Activated T-helper 2 cell treated with anti-CD3 and anti-CD28 coated beads, Interferon-gamma antibody, Interleukin-2, Interleukin-4, amounts not matched to agents 10 μg/mL and 5 μg/mL and 100 μg/mL, durations not matched to agents 14 hours and 24 hours and 36 hours (primary cell): ENCODE data around the gene KIAA0232. TPM values are rescaled to one million over a fixed set of nuclear protein-coding genes. Genes with fewer than 3 reads are reported as not detected.
A peak's percentile ranks its signal among the peaks of the same experiment; 100 is the strongest.
"Not testable (repeated sequence)": the region's sequence is repeated elsewhere in the genome, so short reads cannot be mapped to it uniquely, and the experiment has no call there.

Experiments
- DNase-seq: peaks from one replicate; pipeline ENCODE4 v3.0.0; 2021; ENCODE audit warnings: low spot score
- H3K27ac Mint-ChIP-seq: one replicate; pipeline ENCODE4 v1.8.0; 2021; ENCODE audit warnings: mixed read lengths
- H3K27me3 Mint-ChIP-seq: one replicate; pipeline ENCODE4 v1.8.0; 2021; ENCODE audit warnings: low read depth, mixed read lengths
- H3K36me3 Mint-ChIP-seq: one replicate; pipeline ENCODE4 v1.8.0; 2021; ENCODE audit warnings: low read depth, mixed read lengths
- H3K4me1 Mint-ChIP-seq: one replicate; pipeline ENCODE4 v1.8.0; 2021; ENCODE audit warnings: low read depth, mixed read lengths
- H3K4me3 Mint-ChIP-seq: one replicate; pipeline ENCODE4 v1.8.0; 2021; ENCODE audit warnings: low read depth, mild to moderate bottlenecking, moderate library complexity, mixed read lengths
- H3K9me3 Mint-ChIP-seq: one replicate; pipeline ENCODE4 v1.8.0; 2021; ENCODE audit warnings: mixed read lengths
- intact Hi-C: fragments of 100-400 bp; cut with micrococcal nuclease; formaldehyde crosslinking; loops from one replicate; pipeline ENCODE4 v1.15.1; 2023
- total RNA-seq: library from RNA; stranded (reverse); gene quantifications from 2 replicates; pipeline ENCODE4 v1.2.3, GENCODE V29; 2022

KIAA0232 gene
- total RNA-seq, 1 donor from 2014 or later, result 13.6 TPM

- peaks cover 12% of the 10 kb centered on the region for H3K9me3 Mint-ChIP-seq
- intact Hi-C loops, result no loop called here
- H3K4me1 Mint-ChIP-seq, result peaks cover 21% of the 10 kb centered on the region
- H3K27me3 Mint-ChIP-seq, result no peaks in the 10 kb centered on the region
- H3K36me3 Mint-ChIP-seq, result peaks cover 14% of the 10 kb centered on the region
- no peak overlapping the region for H3K4me3 Mint-ChIP-seq
- no peak overlapping the region for H3K27ac Mint-ChIP-seq
- DNase-seq, result no peak
Measured at GRCh38 chr4:6889736-6890324, 107.3 kb downstream of the KIAA0232 start.

GRCh38 chr4:6890358-6890757 is 107.8 kb downstream of the KIAA0232 start:
- intact Hi-C loops, result no loop called here
- DNase-seq, result no peak
- H3K36me3 Mint-ChIP-seq, result peaks cover 14% of the 10 kb centered on the region
- H3K9me3 Mint-ChIP-seq, result peaks cover 12% of the 10 kb centered on the region
- H3K27ac Mint-ChIP-seq, result no peak overlapping the region
- no peaks in the 10 kb centered on the region for H3K27me3 Mint-ChIP-seq
- peaks cover 21% of the 10 kb centered on the region for H3K4me1 Mint-ChIP-seq
- no peak overlapping the region for H3K4me3 Mint-ChIP-seq

GRCh38 chr4:6890971-6891370 is 108.4 kb downstream of the KIAA0232 start:
- H3K4me3 Mint-ChIP-seq, DNase-seq, H3K27me3 Mint-ChIP-seq, intact Hi-C loops, H3K27ac Mint-ChIP-seq: not testable (repeated sequence)
- Mint-ChIP-seq H3K4me1 (peaks cover 21% of the 10 kb centered on the region), H3K9me3 (peaks cover 12% of the 10 kb centered on the region), H3K36me3 (peaks cover 14% of the 10 kb centered on the region)

- intact Hi-C loops, result no loop called here
- DNase-seq, result no peak
- Mint-ChIP-seq H3K4me1 (peaks cover 21% of the 10 kb centered on the region), H3K9me3 (peaks cover 12% of the 10 kb centered on the region), H3K36me3 (peaks cover 18% of the 10 kb centered on the region), H3K27me3 (no peaks in the 10 kb centered on the region), H3K4me3 (peak overlapping the region; percentile 39), H3K27ac (peak overlapping the region; percentile 61)
Measured at GRCh38 chr4:6891436-6892170, 109.1 kb downstream of the KIAA0232 start.

GRCh38 chr4:6892190-6892908 is 109.8 kb downstream of the KIAA0232 start:
- H3K27ac Mint-ChIP-seq, result peak overlapping the region; percentile 61
- no peak for DNase-seq
- peaks cover 12% of the 10 kb centered on the region for H3K9me3 Mint-ChIP-seq
- peak overlapping the region; percentile 39 for H3K4me3 Mint-ChIP-seq
- peaks cover 21% of the 10 kb centered on the region for H3K4me1 Mint-ChIP-seq
- intact Hi-C loops, result no loop called here
- H3K36me3 Mint-ChIP-seq, result peaks cover 18% of the 10 kb centered on the region
- no peaks in the 10 kb centered on the region for H3K27me3 Mint-ChIP-seq

GRCh38 chr4:6892909-6893202 is 110.3 kb downstream of the KIAA0232 start:
- H3K27ac Mint-ChIP-seq, result no peak overlapping the region
- peaks cover 18% of the 10 kb centered on the region for H3K36me3 Mint-ChIP-seq
- intact Hi-C loops, result no loop called here

GRCh38 chr4:6893449-6894085 is 111.0 kb downstream of the KIAA0232 start:
- Mint-ChIP-seq H3K27me3 (no peaks in the 10 kb centered on the region), H3K36me3 (peaks cover 18% of the 10 kb centered on the region), H3K4me1 (peaks cover 21% of the 10 kb centered on the region), H3K27ac (no peak overlapping the region), H3K9me3 (peaks cover 12% of the 10 kb centered on the region), H3K4me3 (no peak overlapping the region)
- DNase-seq, result no peak
- intact Hi-C loops, result no loop called here

More at GRCh38 chr4:6892909-6893202, 110.3 kb downstream of the KIAA0232 start:
- Mint-ChIP-seq H3K4me1 (peaks cover 21% of the 10 kb centered on the region), H3K4me3 (no peak overlapping the region), H3K9me3 (peaks cover 12% of the 10 kb centered on the region), H3K27me3 (no peaks in the 10 kb centered on the region)
- no peak for DNase-seq

GRCh38 chr4:6894086-6894478 is 111.6 kb downstream of the KIAA0232 start:
- peaks cover 20% of the 10 kb centered on the region for H3K36me3 Mint-ChIP-seq
- H3K27ac Mint-ChIP-seq, result no peak overlapping the region
- no peaks in the 10 kb centered on the region for H3K27me3 Mint-ChIP-seq
- no peak overlapping the region for H3K4me3 Mint-ChIP-seq
- intact Hi-C loops, result no loop called here
- peaks cover 12% of the 10 kb centered on the region for H3K9me3 Mint-ChIP-seq
- DNase-seq, result no peak
- H3K4me1 Mint-ChIP-seq, result peaks cover 26% of the 10 kb centered on the region

GRCh38 chr4:6894528-6895498 is 112.3 kb downstream of the KIAA0232 start:
- H3K9me3 Mint-ChIP-seq, result peaks cover 8% of the 10 kb centered on the region
- intact Hi-C loops, result no loop called here
- peaks cover 19% of the 10 kb centered on the region for H3K36me3 Mint-ChIP-seq
- H3K27me3 Mint-ChIP-seq, result no peaks in the 10 kb centered on the region
- H3K4me1 Mint-ChIP-seq, result peaks cover 32% of the 10 kb centered on the region
- no peak overlapping the region for H3K27ac Mint-ChIP-seq
- no peak overlapping the region for H3K4me3 Mint-ChIP-seq
- DNase-seq, result no peak

- Mint-ChIP-seq H3K36me3 (peaks cover 9% of the 10 kb centered on the region), H3K9me3 (no peaks in the 10 kb centered on the region), H3K27me3 (no peaks in the 10 kb centered on the region), H3K4me1 (peaks cover 42% of the 10 kb centered on the region), H3K27ac (no peak overlapping the region), H3K4me3 (no peak overlapping the region)
- DNase-seq, result no peak
- intact Hi-C loops, result no loop called here
Measured at GRCh38 chr4:6896035-6896434, 113.5 kb downstream of the KIAA0232 start.

- Mint-ChIP-seq H3K27me3 (no peaks in the 10 kb centered on the region), H3K9me3 (no peaks in the 10 kb centered on the region), H3K36me3 (peaks cover 6% of the 10 kb centered on the region), H3K4me3 (no peak overlapping the region), H3K4me1 (peaks cover 25% of the 10 kb centered on the region), H3K27ac (peak overlapping the region; percentile 51)
- DNase-seq, result no peak
- intact Hi-C loops, result loop anchor here (1.0 kb wide), 1 partner anchor 11 kb away; the partner anchor contains the start of gene TBC1D14
Measured at GRCh38 chr4:6898763-6899162, 116.2 kb downstream of the KIAA0232 start.
